Measurements from ENCODE around the gene TET1.

DNA sequence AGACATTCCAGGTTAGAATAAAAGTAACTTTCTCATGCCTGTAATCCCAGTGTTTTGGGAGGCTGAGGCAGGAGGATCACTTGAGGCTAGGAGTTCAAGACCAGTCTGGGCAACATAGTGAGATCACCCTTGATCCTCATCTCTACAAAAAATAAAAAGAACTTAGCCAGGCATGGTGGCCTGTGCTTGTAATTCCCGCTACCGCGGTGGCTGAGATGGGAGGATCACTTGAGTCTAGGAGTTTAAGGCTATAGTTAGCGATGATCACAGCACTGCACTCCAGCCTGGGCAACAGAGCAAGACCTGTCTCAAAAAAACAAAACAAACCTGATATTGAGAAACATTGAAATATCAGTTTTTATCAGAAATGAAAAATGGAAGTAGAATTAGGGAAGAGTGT, 4.6 kb downstream of the TET1 start:
- TF ChIP-seq POLR2A (IDR thresholded peaks at IDR 0.05) = no peak
- no peak for TF ChIP-seq CTCF (IDR thresholded peaks at IDR 0.05 in 8 of 11, conservative IDR thresholded peaks at IDR 0.05 in 3 of 11)
